HL-60 (cell line): ENCODE measurements around the gene MYL12B.

Source experiments
- DNase-seq, 2 experiments: peaks; one replicate each; pipeline ENCODE4 v3.0.0-alpha.2; 2010 to 2020; ENCODE audit warnings: low read depth in 1 of 2, low spot score in 1 of 2
- H3K27ac ChIP-seq: fragments of 250-450 bp; sonication (Bioruptor Pico); replicated peaks from 2 replicates; pipeline ENCODE4 v1.5.1; 2020; ENCODE audit warnings: mild to moderate bottlenecking, moderate library complexity
- H3K27me3 ChIP-seq: fragments of 250-450 bp; sonication (Bioruptor Pico); 2 replicates; pipeline ENCODE4 v1.5.1; 2021; ENCODE audit warnings: mild to moderate bottlenecking, moderate library complexity; ENCODE audit not compliant: insufficient read depth, poor library complexity, severe bottlenecking
- H3K4me3 ChIP-seq: replicated peaks from 2 replicates; pipeline ENCODE4 v1.5.1; 2011; ENCODE audit warnings: mild to moderate bottlenecking, control low read depth, low read length; ENCODE audit not compliant: insufficient read depth
- CTCF ChIP-seq: IDR thresholded peaks from one replicate; pipeline ENCODE4 v1.5.1; 2011; ENCODE audit warnings: low read length, control low read depth, inconsistent platforms; ENCODE audit not compliant: insufficient read depth
- GABPA ChIP-seq: IDR thresholded peaks from 2 replicates; pipeline ENCODE4 v1.6.1; 2012; ENCODE audit warnings: low read depth
- POLR2AphosphoS5 ChIP-seq: IDR thresholded peaks from 2 replicates; pipeline ENCODE4 v1.6.1; 2012; ENCODE audit warnings: low read depth
- REST ChIP-seq: IDR thresholded peaks from 2 replicates; pipeline ENCODE4 v1.6.1; 2012; ENCODE audit warnings: low read depth; ENCODE audit not compliant: insufficient replicate concordance
- SPI1 ChIP-seq: IDR thresholded peaks from 2 replicates; pipeline ENCODE4 v1.6.1; 2012; ENCODE audit warnings: low read depth, mild to moderate bottlenecking, borderline replicate concordance
- long read RNA-seq: library from polyadenylated mRNA; unstranded; transcript quantifications from one replicate; pipeline ENCODE4 v2.0.0, GENCODE V29; 2020

MYL12B gene
- long read RNA-seq, transcript MYL12B-201 (4 exons, 1,210 nt), result major isoform, 615 of 623 reads
- long read RNA-seq, partial matches to known transcripts, result 7 of 623 reads
- long read RNA-seq, other reads (novel, unspliced or antisense), result 1 of 623 reads

GRCh38 chr18:3261373-3262233, at the start of gene MYL12B:
TSS of gene MYL12B (plus strand) at chr18:3262133. CDS start at chr18:3272899, 10,766 bp downstream.
- H3K27me3 ChIP-seq, result no peaks in the 10 kb centered on the region
- peak within 1 kb of the TSS; percentile 89 for H3K4me3 ChIP-seq
- peak; percentile 65 for TF ChIP-seq SPI1
- peak; percentile 64 for TF ChIP-seq REST
- TF ChIP-seq POLR2AphosphoS5, result peak; percentile 88
- TF ChIP-seq CTCF, result no peak
- TF ChIP-seq GABPA, result peak; percentile 90
- DNase-seq, result peak; percentile 83 to 85
- peak within 1 kb of the TSS; percentile 98 for H3K27ac ChIP-seq

GRCh38 chr18:3212657-3213056, 49.3 kb upstream of the MYL12B start:
- no peak for DNase-seq
- TF ChIP-seq GABPA, result no peak
- no peak for TF ChIP-seq CTCF
- no peak for TF ChIP-seq SPI1
- TF ChIP-seq REST, result no peak
- no peak for TF ChIP-seq POLR2AphosphoS5
- Histone ChIP-seq H3K4me3 (no peak overlapping the region), H3K27me3 (no peaks in the 10 kb centered on the region), H3K27ac (no peak overlapping the region; the same call in 1 of the 2 replicates)

GRCh38 chr18:3213300-3214059, 48.5 kb upstream of the MYL12B start:
- Histone ChIP-seq H3K4me3 (no peak overlapping the region), H3K27me3 (no peaks in the 10 kb centered on the region), H3K27ac (peak overlapping the region; percentile 51)
- TF ChIP-seq SPI1 (no peak), REST (no peak), POLR2AphosphoS5 (no peak), GABPA (no peak), CTCF (no peak)
- DNase-seq, result peak in 1 of 2 experiments; percentile 40
